ENCODE data around the gene ACBD6. TPM values are rescaled to one million over a fixed set of nuclear protein-coding genes. Genes with fewer than 3 reads are reported as not detected.
"Not testable (repeated sequence)": the region's sequence is repeated elsewhere in the genome, so short reads cannot be mapped to it uniquely, and the experiment has no call there.

The ACBD6 gene, protein sequence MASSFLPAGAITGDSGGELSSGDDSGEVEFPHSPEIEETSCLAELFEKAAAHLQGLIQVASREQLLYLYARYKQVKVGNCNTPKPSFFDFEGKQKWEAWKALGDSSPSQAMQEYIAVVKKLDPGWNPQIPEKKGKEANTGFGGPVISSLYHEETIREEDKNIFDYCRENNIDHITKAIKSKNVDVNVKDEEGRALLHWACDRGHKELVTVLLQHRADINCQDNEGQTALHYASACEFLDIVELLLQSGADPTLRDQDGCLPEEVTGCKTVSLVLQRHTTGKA
- 10 to 100 TPM; 45.7 to 49.3 TPM for total RNA-seq

GRCh38 chr1:180502361-180503279 lies at the start of gene ACBD6:
Gene ACBD6, minus strand, starts transcription at chr1:180502577. Its CDS starts 311 bp downstream, at chr1:180502266.
- Mint-ChIP-seq H3K27ac (peak within 1 kb of the TSS; percentile 96), H3K27me3 (peaks cover 2% of the 10 kb centered on the region), H3K4me1 (peaks cover 15% of the 10 kb centered on the region), H3K9me3 (no peaks in the 10 kb centered on the region), H3K4me3 (peak within 1 kb of the TSS; percentile 99), H3K36me3 (peaks cover 6% of the 10 kb centered on the region)
- POLR2A ChIA-PET, result interaction anchor here (0.8 to 1.8 kb wide), 10 partner anchors 9 to 588 kb away, joined by 3 to 7 read pairs (median 4); partner anchors contain the start of gene XPR1
- DNase-seq (peak; percentile 92), ATAC-seq (ENCODE audit: low read depth) (peak; percentile 93)

DNA sequence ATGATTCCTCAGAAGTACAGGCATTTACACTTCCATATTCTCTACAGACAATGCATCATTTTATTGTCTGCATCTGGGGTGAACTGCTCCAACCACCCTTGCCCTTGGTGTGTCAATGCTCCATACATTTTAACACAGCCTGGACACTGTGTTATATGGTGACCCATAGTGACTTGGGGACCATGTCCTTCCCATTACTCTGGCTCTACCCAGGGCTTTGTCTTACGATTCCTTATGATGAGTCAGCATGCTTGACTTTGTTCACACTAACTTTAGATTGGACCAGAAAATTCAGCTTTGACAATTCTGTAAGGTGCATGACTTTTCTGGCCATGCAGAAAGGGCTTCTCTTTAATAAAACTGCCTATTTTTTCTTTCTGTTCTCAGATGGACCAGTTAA lies 49.6 kb upstream of the ACBD6 start:
- no peak for DNase-seq
- Mint-ChIP-seq H3K27ac (no peak overlapping the region), H3K9me3 (no peaks in the 10 kb centered on the region), H3K36me3 (no peaks in the 10 kb centered on the region), H3K27me3 (peaks cover 7% of the 10 kb centered on the region), H3K4me1 (no peaks in the 10 kb centered on the region), H3K4me3 (no peak overlapping the region)
- POLR2A ChIA-PET, result no interaction called here
- ATAC-seq (ENCODE audit: low read depth), result no peak

- Mint-ChIP-seq H3K36me3 (no peaks in the 10 kb centered on the region), H3K4me1 (no peaks in the 10 kb centered on the region), H3K4me3 (no peak overlapping the region), H3K27me3 (peaks cover 8% of the 10 kb centered on the region), H3K27ac (no peak overlapping the region), H3K9me3 (no peaks in the 10 kb centered on the region)
- no peak for DNase-seq
- POLR2A ChIA-PET, result no interaction called here
- no peak for ATAC-seq (ENCODE audit: low read depth)
Measured at GRCh38 chr1:180550241-180550640, 47.9 kb upstream of the ACBD6 start.

DNA sequence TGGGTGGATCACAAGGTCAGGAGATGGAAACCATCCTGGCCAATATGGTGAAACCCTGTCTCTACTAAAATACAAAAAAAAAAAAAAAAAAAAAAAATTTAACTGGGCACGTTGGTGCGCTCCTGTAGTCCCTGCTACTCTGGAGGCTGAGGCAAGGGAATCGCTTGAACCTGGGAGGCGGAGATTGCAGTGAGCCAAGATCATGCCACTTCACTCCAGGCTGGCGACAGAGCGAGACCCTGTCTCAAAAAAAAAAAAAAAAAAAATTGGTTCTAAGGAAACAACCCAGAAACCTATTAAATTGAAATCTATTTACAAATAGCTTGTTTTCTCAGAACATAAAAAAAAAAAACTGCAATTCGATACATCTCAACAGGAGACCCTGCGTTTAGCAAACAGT lies 47.4 kb upstream of the ACBD6 start:
- POLR2A ChIA-PET, H3K4me3 Mint-ChIP-seq, H3K36me3 Mint-ChIP-seq: not testable (repeated sequence)

GRCh38 chr1:180548686-180549317 lies 46.4 kb upstream of the ACBD6 start:
- H3K4me3 Mint-ChIP-seq, result no peak overlapping the region
- H3K27ac Mint-ChIP-seq, result no peak overlapping the region
- ATAC-seq (ENCODE audit: low read depth) (no peak), DNase-seq (no peak)
- POLR2A ChIA-PET, result no interaction called here
- no peaks in the 10 kb centered on the region for H3K4me1 Mint-ChIP-seq
- H3K27me3 Mint-ChIP-seq, result peaks cover 8% of the 10 kb centered on the region
- H3K9me3 Mint-ChIP-seq, result no peaks in the 10 kb centered on the region
- no peaks in the 10 kb centered on the region for H3K36me3 Mint-ChIP-seq

More for the DNA sequence above, 47.4 kb upstream of the ACBD6 start:
- not testable (repeated sequence) for H3K4me1 Mint-ChIP-seq; H3K9me3 Mint-ChIP-seq; H3K27me3 Mint-ChIP-seq; ATAC-seq (ENCODE audit: low read depth); DNase-seq; H3K27ac Mint-ChIP-seq

- ATAC-seq (ENCODE audit: low read depth), result no peak
- Mint-ChIP-seq H3K9me3 (no peaks in the 10 kb centered on the region), H3K4me3 (no peak overlapping the region), H3K36me3 (no peaks in the 10 kb centered on the region), H3K27ac (no peak overlapping the region), H3K4me1 (no peaks in the 10 kb centered on the region), H3K27me3 (peaks cover 6% of the 10 kb centered on the region)
- POLR2A ChIA-PET, result no interaction called here
- no peak for DNase-seq
Measured at GRCh38 chr1:180545991-180546390, 43.6 kb upstream of the ACBD6 start.

GRCh38 chr1:180544050-180544449 lies 41.7 kb upstream of the ACBD6 start:
- Mint-ChIP-seq H3K4me1 (no peaks in the 10 kb centered on the region), H3K27ac (no peak overlapping the region), H3K4me3 (no peak overlapping the region), H3K36me3 (no peaks in the 10 kb centered on the region), H3K27me3 (peaks cover 6% of the 10 kb centered on the region), H3K9me3 (no peaks in the 10 kb centered on the region)
- POLR2A ChIA-PET, result no interaction called here
- DNase-seq (no peak), ATAC-seq (ENCODE audit: low read depth) (no peak)

DNA sequence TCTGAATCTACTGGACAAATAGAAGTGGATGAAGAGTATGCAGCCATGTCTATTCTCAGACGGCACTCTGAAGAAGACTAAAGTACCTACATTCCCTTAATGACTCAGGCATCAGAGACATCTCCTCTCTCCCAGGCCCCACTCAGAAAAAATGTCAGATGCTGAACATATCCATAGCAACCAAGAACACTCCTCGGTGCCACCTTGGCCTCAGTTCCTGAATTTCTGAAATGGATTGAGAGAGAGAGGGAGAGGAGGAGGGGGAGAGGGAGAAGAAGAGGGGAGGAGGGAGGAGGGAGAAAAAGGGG lies 40.4 kb upstream of the ACBD6 start:
- no peak for ATAC-seq (ENCODE audit: low read depth)
- POLR2A ChIA-PET, result no interaction called here
- no peaks in the 10 kb centered on the region for H3K9me3 Mint-ChIP-seq
- H3K27ac Mint-ChIP-seq, result no peak overlapping the region
- peaks cover 12% of the 10 kb centered on the region for H3K27me3 Mint-ChIP-seq
- no peak for DNase-seq
- H3K4me3 Mint-ChIP-seq, result no peak overlapping the region
- no peaks in the 10 kb centered on the region for H3K4me1 Mint-ChIP-seq
- H3K36me3 Mint-ChIP-seq, result no peaks in the 10 kb centered on the region

GRCh38 chr1:180542113-180542837 lies 39.9 kb upstream of the ACBD6 start:
- H3K9me3 Mint-ChIP-seq, result no peaks in the 10 kb centered on the region

GRCh38 chr1:180540697-180541594 lies 38.6 kb upstream of the ACBD6 start:
- Mint-ChIP-seq H3K27ac (no peak overlapping the region), H3K27me3 (peaks cover 10% of the 10 kb centered on the region), H3K4me1 (no peaks in the 10 kb centered on the region), H3K36me3 (no peaks in the 10 kb centered on the region), H3K4me3 (no peak overlapping the region), H3K9me3 (no peaks in the 10 kb centered on the region)
- POLR2A ChIA-PET, result no interaction called here
- ATAC-seq (ENCODE audit: low read depth) (no peak), DNase-seq (no peak)

More at GRCh38 chr1:180542113-180542837, 39.9 kb upstream of the ACBD6 start:
- ATAC-seq (ENCODE audit: low read depth) (no peak), DNase-seq (no peak)
- Mint-ChIP-seq H3K27me3 (peaks cover 12% of the 10 kb centered on the region), H3K4me3 (no peak overlapping the region), H3K27ac (no peak overlapping the region), H3K4me1 (no peaks in the 10 kb centered on the region), H3K36me3 (no peaks in the 10 kb centered on the region)
- POLR2A ChIA-PET, result no interaction called here

DNA sequence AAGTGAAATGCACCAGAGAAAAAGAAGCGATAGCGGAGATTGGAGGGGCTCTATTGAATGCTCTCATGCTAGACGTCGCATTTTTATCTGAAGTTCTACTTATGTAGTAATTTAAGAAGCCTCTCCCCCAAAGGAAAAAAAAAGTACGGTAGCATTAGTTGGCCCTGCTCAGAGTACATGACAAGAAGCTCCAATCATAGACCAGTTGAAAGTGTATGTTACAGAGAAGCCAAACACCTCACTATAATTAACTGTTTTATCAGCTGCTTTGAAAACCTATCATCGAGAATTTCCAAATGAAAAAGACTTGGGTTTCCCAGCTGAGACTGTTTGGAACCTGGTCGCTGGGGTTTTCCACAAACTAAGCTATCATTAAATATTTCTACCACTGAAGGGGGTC lies 36.8 kb upstream of the ACBD6 start:
- Mint-ChIP-seq H3K36me3 (no peaks in the 10 kb centered on the region), H3K4me3 (no peak overlapping the region), H3K27me3 (peaks cover 16% of the 10 kb centered on the region), H3K27ac (no peak overlapping the region), H3K9me3 (no peaks in the 10 kb centered on the region), H3K4me1 (no peaks in the 10 kb centered on the region)
- ATAC-seq (ENCODE audit: low read depth) (no peak), DNase-seq (no peak)
- POLR2A ChIA-PET, result no interaction called here

DNA sequence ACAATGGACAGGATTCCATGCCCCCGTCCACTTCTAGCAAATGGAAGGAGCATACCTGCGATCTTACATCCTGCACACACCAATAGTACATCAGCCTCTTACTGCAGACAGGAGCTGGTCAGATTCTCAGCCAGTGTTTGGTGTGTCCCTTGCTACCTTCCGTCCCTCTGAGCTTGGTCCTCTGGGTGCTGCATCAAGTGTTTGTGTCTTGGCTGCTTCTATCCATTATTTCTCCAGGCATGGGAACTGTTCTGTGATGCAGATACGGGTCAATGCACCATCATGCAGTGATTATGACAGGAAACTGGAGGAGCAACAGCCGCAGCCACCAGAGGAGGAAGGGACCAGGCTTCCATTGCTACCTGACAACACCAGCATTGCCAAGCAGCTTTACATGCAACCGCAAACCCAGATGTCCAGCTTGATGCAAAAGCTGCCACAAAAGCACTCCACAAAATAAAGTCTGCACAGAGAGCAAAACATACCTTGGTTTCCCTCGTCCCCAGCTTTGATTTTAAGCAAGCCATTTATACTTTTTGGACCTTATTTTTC lies 34.5 kb upstream of the ACBD6 start:
- no peaks in the 10 kb centered on the region for H3K9me3 Mint-ChIP-seq
- POLR2A ChIA-PET, result no interaction called here
- peaks cover 12% of the 10 kb centered on the region for H3K27me3 Mint-ChIP-seq
- peaks cover 3% of the 10 kb centered on the region for H3K4me1 Mint-ChIP-seq
- no peaks in the 10 kb centered on the region for H3K36me3 Mint-ChIP-seq
- no peak overlapping the region for H3K4me3 Mint-ChIP-seq
- ATAC-seq (ENCODE audit: low read depth) (no peak), DNase-seq (no peak)
- no peak overlapping the region for H3K27ac Mint-ChIP-seq
